GM12878 (cell line): ENCODE data around the gene GCK. TPM values are rescaled to one million over a fixed set of nuclear protein-coding genes. Genes with fewer than 3 reads are reported as not detected.

Experiments
- ATAC-seq: fragments of 200-7000 bp; cut with Tn5 transposase; 3 replicates; pipeline ENCODE4 v1.9.1; 2020; ENCODE audit warnings: mild to moderate bottlenecking, moderate library complexity
- BruUV-seq: library from RNA; stranded (reverse); fragments of 400-500 nt; replicated peaks from 2 replicates; lab custom pipeline; 2021; lab: Mats Ljungman, UMichigan
- CTCF ChIA-PET: fragments of 300-600 bp; sonication (Branson Sonifier 250); formaldehyde crosslinking; extraction: SDS; loops from one replicate; lab custom pipeline; 2021; ENCODE audit warnings: inconsistent platforms; lab: Yijun Ruan, JAX
- POLR2A ChIA-PET: fragments of 350-600 bp; formaldehyde crosslinking; extraction: SDS; loops from one replicate; lab custom pipeline; 2021; ENCODE audit warnings: inconsistent platforms; lab: Charles Lee
- RAD21 ChIA-PET: fragments of 300-600 bp; sonication (Branson Sonifier 250); formaldehyde crosslinking; loops from one replicate; lab custom pipeline; 2023; ENCODE audit warnings: antibody characterized with exemption; ENCODE audit not compliant: unreplicated experiment; lab: Charles Lee
- SMC1A ChIA-PET: fragments of 300-600 bp; sonication (Branson Sonifier 250); formaldehyde crosslinking; loops from one replicate; lab custom pipeline; 2023; ENCODE audit not compliant: unreplicated experiment, uncharacterized antibody; lab: Charles Lee
- DNase-seq: peaks from one replicate; pipeline ENCODE4 v3.0.0-alpha.2; 2011; ENCODE audit warnings: low read depth, low spot score
- FAIRE-seq: peaks from 3 replicates; lab custom pipeline; 2011; peaks lifted over from hg19 to GRCh38; lab: Jason Lieb, UNC
- H2AFZ ChIP-seq: 2 replicates; pipeline ENCODE4 v1.6.0; 2011; ENCODE audit warnings: low read depth, low read length, control low read depth; ENCODE audit not compliant: control insufficient read depth
- H3K27ac ChIP-seq: 2 replicates; pipeline ENCODE4 v1.5.1; 2011; ENCODE audit warnings: control low read depth; ENCODE audit not compliant: control insufficient read depth, insufficient read depth
- H3K27me3 ChIP-seq, 2 experiments: replicated peaks in 1 of 2; 2 replicates each; pipeline versions ENCODE4 v1.6.0 to v1.6.1; 2011; ENCODE audit warnings: low read length in 1 of 2; ENCODE audit not compliant: control insufficient read depth in 2 of 2, insufficient read depth in 2 of 2
- H3K36me3 ChIP-seq, 2 experiments: 2 replicates each; pipeline ENCODE4 v1.5.1; 2011; ENCODE audit warnings: low read length in 1 of 2; ENCODE audit not compliant: control insufficient read depth in 2 of 2, insufficient read depth in 2 of 2
- H3K4me1 ChIP-seq: 2 replicates; pipeline ENCODE4 v1.6.1; 2011; ENCODE audit warnings: mild to moderate bottlenecking, low read length, moderate library complexity, mixed read lengths; ENCODE audit not compliant: control insufficient read depth, insufficient read depth
- H3K4me2 ChIP-seq: 2 replicates; pipeline ENCODE4 v1.6.0; 2011; ENCODE audit warnings: control low read depth; ENCODE audit not compliant: control insufficient read depth, insufficient read depth
- H3K4me3 ChIP-seq: fragments of 200-600 bp; sonication (generic); 2 replicates; pipeline ENCODE4 v1.5.1; 2016
- H3K79me2 ChIP-seq: 2 replicates; pipeline ENCODE4 v1.6.0; 2011; ENCODE audit warnings: low read length; ENCODE audit not compliant: control insufficient read depth, insufficient read depth
- H3K9ac ChIP-seq: 2 replicates; pipeline ENCODE4 v1.8.0; 2011; ENCODE audit warnings: low read length, control low read depth, mixed read lengths; ENCODE audit not compliant: control insufficient read depth, insufficient read depth
- H3K9me3 ChIP-seq: replicated peaks from 3 replicates; pipeline ENCODE4 v1.5.1; 2011; ENCODE audit warnings: mild to moderate bottlenecking, low read length; ENCODE audit not compliant: control insufficient read depth, insufficient read depth
- H4K20me1 ChIP-seq: 2 replicates; pipeline ENCODE4 v1.6.0; 2011; ENCODE audit not compliant: control insufficient read depth, insufficient read depth
- CTCF ChIP-seq, 3 experiments: IDR thresholded peaks in 2 of 3; conservative IDR thresholded peaks in 1 of 3; 2 replicates each; pipeline ENCODE4 v1.5.1; 2011; ENCODE audit warnings: low read depth in 3 of 3, low read length in 3 of 3, mild to moderate bottlenecking in 3 of 3, control low read depth in 2 of 3, moderate library complexity in 2 of 3, inconsistent platforms in 1 of 3, mixed read lengths in 1 of 3; ENCODE audit not compliant: control insufficient read depth in 2 of 3, insufficient read depth in 1 of 3; ENCODE audit errors: extremely low read depth in 1 of 3
- FOS ChIP-seq: IDR thresholded peaks from 3 replicates; pipeline ENCODE4 v1.6.1; 2011; ENCODE audit warnings: borderline replicate concordance; ENCODE audit not compliant: insufficient read length; ENCODE audit errors: extremely low read depth
- NFYB ChIP-seq: IDR thresholded peaks from 2 replicates; pipeline ENCODE4 v1.6.1; 2011; ENCODE audit warnings: low read depth, mild to moderate bottlenecking, low read length, improper control_type of control experiment, moderate library complexity; ENCODE audit not compliant: insufficient read depth
- NR2C1 ChIP-seq: fragments of 450-650 bp; IDR thresholded peaks from 2 replicates; pipeline ENCODE4 v1.6.1; 2017; ENCODE audit warnings: antibody characterized with exemption, mild to moderate bottlenecking, moderate library complexity
- NR2F1 ChIP-seq: fragments of 450-650 bp; conservative IDR thresholded peaks from 2 replicates; pipeline ENCODE4 v1.6.1; 2017; ENCODE audit warnings: mild to moderate bottlenecking
- SIX5 ChIP-seq: IDR thresholded peaks from 2 replicates; pipeline ENCODE4 v1.6.1; 2011; ENCODE audit warnings: mild to moderate bottlenecking, low read depth, low read length, moderate library complexity; ENCODE audit not compliant: severe bottlenecking
- SMC3 ChIP-seq: IDR thresholded peaks from 2 replicates; pipeline ENCODE4 v1.6.1; 2011; ENCODE audit warnings: low read length, improper control_type of control experiment, borderline replicate concordance
- SREBF1 ChIP-seq: IDR thresholded peaks from 2 replicates; pipeline ENCODE4 v1.6.1; 2012; ENCODE audit warnings: mild to moderate bottlenecking, low read length
- SUPT20H ChIP-seq: IDR thresholded peaks from 2 replicates; pipeline ENCODE4 v1.6.1; 2011; ENCODE audit warnings: low read depth, mild to moderate bottlenecking, low read length, moderate library complexity, borderline replicate concordance; ENCODE audit not compliant: control insufficient read depth
- ZBTB40 ChIP-seq: fragments of 450-650 bp; IDR thresholded peaks from 2 replicates; pipeline ENCODE4 v1.6.1; 2016; ENCODE audit warnings: mild to moderate bottlenecking, moderate library complexity, borderline replicate concordance
- ZNF274 ChIP-seq: IDR thresholded peaks from one replicate; pipeline ENCODE4 v1.8.0; 2011; ENCODE audit not compliant: insufficient read length, insufficient read depth
- WGBS: methylation state at CpG from one replicate; pipeline ENCODE4 v1.1.6; 2016; ENCODE audit warnings: low lambda C conversion rate; ENCODE audit not compliant: insufficient replicate concordance, insufficient coverage; ENCODE audit errors: missing lambda C conversion rate; 5-methylcytosine and 5-hydroxymethylcytosine counted together
- in situ Hi-C: fragments of 300-500 bp; cut with MboI; formaldehyde crosslinking; loops from 9 replicates; pipeline ENCODE4 v1.14.3; 2018; ENCODE audit warnings: mixed read lengths
- intact Hi-C: fragments of 100-400 bp; cut with micrococcal nuclease; formaldehyde crosslinking; loops from one replicate; pipeline ENCODE4 v1.14.2; 2022; ENCODE audit not compliant: unreplicated experiment
- polyA plus RNA-seq, 11 experiments: library from polyadenylated mRNA; depleted of rRNA in 4 of 11; unstranded in 6 of 11; stranded (reverse) in 5 of 11; fragments of >200 nt; fragmentation: Nextera tagmentation in 4 of 11; fragmentation: Illumina TruSeq in 1 of 11; extraction: Ambion mirVana in 4 of 11; extraction: Trizol in 1 of 11; gene quantifications; 1 replicate in 1 of 11; 2 replicates in 10 of 11; pipeline versions ENCODE4 v1.2.1 to v1.2.3, GENCODE V29; 2011 to 2016; ENCODE audit warnings: inconsistent platforms in 2 of 11, missing spikeins in 2 of 11, low read depth in 1 of 11
- total RNA-seq, 4 experiments: library from RNA; depleted of rRNA in 3 of 4; stranded (reverse); fragments of >200 nt in 3 of 4; fragmentation: Illumina TruSeq in 1 of 4; extraction: Trizol in 1 of 4; gene quantifications; 2 replicates each; pipeline versions ENCODE4 v1.2.1 to v1.2.3, GENCODE V29; 2013 to 2021

The GCK gene
- total and polyA plus RNA-seq, 10 of the 15 experiments (the other 5 are each of a cell fraction or from before 2014, with no cell fraction given), result 0.06 to 0.16 TPM; not detected in 8

- POLR2A ChIA-PET, result no interaction called here
- intact Hi-C loops (no loop called here), in situ Hi-C loops (no loop called here)
- H3K4me2 ChIP-seq, result no peak overlapping the region
- no peak for DNase-seq
- H3K4me3 ChIP-seq, result no peak overlapping the region
- SMC1A ChIA-PET, result no interaction called here
- no peak overlapping the region for H3K9ac ChIP-seq
- RAD21 ChIA-PET, result no interaction called here
- 49% methylated on average over 12 of the region's 12 CpGs for WGBS
- FAIRE-seq, result no peak
- no peak overlapping the region for H3K27ac ChIP-seq
- no peak overlapping the region for H2AFZ ChIP-seq
- no peaks in the 10 kb centered on the region for H3K79me2 ChIP-seq
- CTCF ChIA-PET, result interaction anchor here (1.9 kb wide), 1 partner anchor 10 kb away, joined by 5 read pairs; no protein-coding TSS in a partner anchor
- no peak for TF ChIP-seq NFYB
- no peak for TF ChIP-seq CTCF (IDR thresholded peaks at IDR 0.05 in 2 of 3, conservative IDR thresholded peaks at IDR 0.05 in 1 of 3; ENCODE audit: control insufficient read depth in 2 of 3, extremely low read depth in 1 of 3, insufficient read depth in 1 of 3, low read depth in 3 of 3, low read length in 3 of 3)
- no peak for TF ChIP-seq SREBF1
- no peak for TF ChIP-seq ZBTB40
- TF ChIP-seq SIX5, result no peak
- TF ChIP-seq SMC3, result no peak
- TF ChIP-seq FOS, result no peak
- TF ChIP-seq NR2C1, result no peak
- no peak for TF ChIP-seq NR2F1
- no peak for TF ChIP-seq ZNF274
- TF ChIP-seq SUPT20H, result no peak
- ATAC-seq, result no peak
- no peaks in the 10 kb centered on the region for H3K4me1 ChIP-seq
- H4K20me1 ChIP-seq, result no peaks in the 10 kb centered on the region
- BruUV-seq, result no TSS peak
- H3K9me3 ChIP-seq, result no peaks in the 10 kb centered on the region
- no peaks in the 10 kb centered on the region for H3K27me3 ChIP-seq
- no peaks in the 10 kb centered on the region for H3K36me3 ChIP-seq
Observed at GRCh38 chr7:44231088-44231487, 41.8 kb upstream of the GCK start.
